ENCODE results near the gene S100B. TPM values are rescaled to one million over a fixed set of nuclear protein-coding genes. Genes with fewer than 3 reads are reported as not detected.

Gene S100B
- total and polyA plus RNA-seq, 9 of the 15 experiments (the other 6 are each of a cell fraction or from before 2014, with no cell fraction given) = not detected

GRCh38 chr21:46635324-46636180 is 30.7 kb upstream of the S100B start, which contains the start of gene PRMT2 (continued):
- TF ChIP-seq HINFP (tag; conservative IDR thresholded peaks at IDR 0.05; ENCODE audit: low read depth) (no peak), SRSF1 (IDR thresholded peaks at IDR 0.05; ENCODE audit: low read depth, low read length) (no peak), SP2 (IDR thresholded peaks at IDR 0.05; ENCODE audit: extremely low read depth, low read depth, low read length, poor library complexity, severe bottlenecking) (no peak), ZNF764 (CRISPR knock-in tag; IDR thresholded peaks at IDR 0.05; ENCODE audit: low read depth) (no peak), NRF1 (conservative IDR thresholded peaks at IDR 0.05 in 1 of 2, IDR thresholded peaks at IDR 0.05 in 1 of 2) (peak; percentile 100), E2F4 (CRISPR knock-in tag; IDR thresholded peaks at IDR 0.05; ENCODE audit: low read depth) (no peak; the same call in 1 of the 2 replicates), BRF1 (IDR thresholded peaks at IDR 0.05; ENCODE audit: borderline replicate concordance, extremely low read depth, insufficient read length) (no peak), MAX (CRISPR knock-in tag; IDR thresholded peaks at IDR 0.05) (peak; percentile 90), CBFB (CRISPR knock-in tag; IDR thresholded peaks at IDR 0.05) (peak; percentile 83; the same call in 1 of the 2 replicates), ZNF384 (IDR thresholded peaks at IDR 0.05; ENCODE audit: low read depth, low read length) (no peak), ZNF740 (CRISPR knock-in tag; IDR thresholded peaks at IDR 0.05) (peak; percentile 64; the same call in 1 of the 2 replicates), ZNF740 (tag; IDR thresholded peaks at IDR 0.05) (no peak), KDM4B (IDR thresholded peaks at IDR 0.05; ENCODE audit: borderline replicate concordance in 2 of 2, low read depth in 1 of 2) (no peak; a peak in 1 of 4 replicates), SOX6 (IDR thresholded peaks at IDR 0.05) (no peak; the same call in none of the 2 replicates), KAT7 (CRISPR knock-in tag; IDR thresholded peaks at IDR 0.05; ENCODE audit: borderline replicate concordance) (peak; percentile 98), ZNF12 (CRISPR knock-in tag; IDR thresholded peaks at IDR 0.05) (peak; percentile 81; the same call in 1 of the 2 replicates), ZNF586 (CRISPR knock-in tag; conservative IDR thresholded peaks at IDR 0.05) (no peak), RBBP5 (IDR thresholded peaks at IDR 0.05; ENCODE audit: borderline replicate concordance, insufficient read depth, low read length, poor library complexity, severe bottlenecking) (peak; percentile 87), CLOCK (CRISPR knock-in tag; IDR thresholded peaks at IDR 0.05; ENCODE audit: borderline replicate concordance) (no peak), NFXL1 (CRISPR knock-in tag; IDR thresholded peaks at IDR 0.05) (no peak)

Measured in K562 (cell line).